K562 (cell line): ENCODE results near the gene AP4S1. TPM values are rescaled to one million over a fixed set of nuclear protein-coding genes. Genes with fewer than 3 reads are reported as not detected.

Source experiments
- ATAC-seq: fragments of 200-7000 bp; cut with Tn5 transposase; 3 replicates; pipeline ENCODE4 v1.9.1; 2020; ENCODE audit warnings: moderate library complexity
- BruUV-seq: library from RNA; stranded (reverse); fragments of 400-500 nt; replicated peaks from 2 replicates; lab custom pipeline; 2021; lab: Mats Ljungman, UMichigan
- CTCF ChIA-PET: fragments of 300-600 bp; formaldehyde crosslinking; extraction: SDS; loops from one replicate; lab custom pipeline; 2021; ENCODE audit warnings: low intra/inter-chr PET ratio; lab: Yijun Ruan, JAX
- POLR2A ChIA-PET: fragments of 300-600, 350-650 bp; sonication (Branson Sonifier 250); formaldehyde crosslinking; extraction: SDS; loops from one replicate; lab custom pipeline; 2021; ENCODE audit warnings: antibody characterized with exemption, inconsistent platforms; lab: Yijun Ruan, JAX
- DNase-seq, 4 experiments: peaks; one replicate each; pipeline versions ENCODE4 v3.0.0 to v3.0.0-alpha.2; 2011 to 2018; ENCODE audit warnings: low spot score in 3 of 4, mixed read lengths in 3 of 4; ENCODE audit errors: extremely low read depth in 1 of 4
- FAIRE-seq: peaks from 2 replicates; lab custom pipeline; 2011; peaks lifted over from hg19 to GRCh38; lab: Jason Lieb, UNC
- H2AFZ ChIP-seq: 2 replicates; pipeline ENCODE4 v1.6.0; 2011; ENCODE audit warnings: low read depth, low read length, control low read depth, inconsistent platforms
- H3K27ac ChIP-seq: fragments of 200-600 bp; 3 replicates; pipeline ENCODE4 v1.8.0; 2011; ENCODE audit warnings: low read depth, mild to moderate bottlenecking, control low read depth, inconsistent platforms, low read length, moderate library complexity, mixed read lengths; ENCODE audit errors: extremely low read depth
- H3K27me3 ChIP-seq, 2 experiments: fragments of 300-600 bp in 1 of 2; 2 replicates in 1 of 2; 3 replicates in 1 of 2; pipeline versions ENCODE4 v1.6.0 to v1.8.0; 2011; ENCODE audit warnings: inconsistent platforms in 2 of 2, low read length in 2 of 2, mild to moderate bottlenecking in 1 of 2, mixed read lengths in 1 of 2, moderate library complexity in 1 of 2; ENCODE audit not compliant: control insufficient read depth in 2 of 2, insufficient read depth in 2 of 2
- H3K36me3 ChIP-seq: fragments of 300-600 bp; 3 replicates; pipeline ENCODE4 v1.8.0; 2011; ENCODE audit warnings: mild to moderate bottlenecking, low read length, inconsistent platforms; ENCODE audit not compliant: control insufficient read depth, insufficient read depth
- H3K4me1 ChIP-seq, 2 experiments: fragments of 200-600 bp in 1 of 2; replicated peaks in 1 of 2; 2 replicates in 1 of 2; 3 replicates in 1 of 2; pipeline versions ENCODE4 v1.5.1 to v1.8.0; 2011; ENCODE audit warnings: inconsistent platforms in 2 of 2, low read length in 2 of 2, mild to moderate bottlenecking in 1 of 2, mixed read lengths in 1 of 2, moderate library complexity in 1 of 2; ENCODE audit not compliant: control insufficient read depth in 2 of 2, insufficient read depth in 2 of 2
- H3K4me2 ChIP-seq: 2 replicates; pipeline ENCODE4 v1.6.1; 2011; ENCODE audit warnings: low read length, control low read depth, inconsistent platforms, mixed read lengths; ENCODE audit not compliant: insufficient read depth
- H3K4me3 ChIP-seq: fragments of 200-600 bp; sonication (generic), shearing (Covaris generic); 2 replicates; pipeline ENCODE4 v1.5.1; 2016; ENCODE audit warnings: control low read depth, inconsistent platforms
- H3K79me2 ChIP-seq: fragments of 200-600 bp; 3 replicates; pipeline ENCODE4 v1.8.0; 2011; ENCODE audit warnings: low read length, inconsistent platforms; ENCODE audit not compliant: control insufficient read depth, insufficient read depth
- H3K9ac ChIP-seq, 2 experiments: 2 replicates each; pipeline versions ENCODE4 v1.6.0 to v1.6.1; 2011; ENCODE audit warnings: low read depth in 2 of 2, low read length in 2 of 2, control low read depth in 1 of 2, inconsistent platforms in 1 of 2, mild to moderate bottlenecking in 1 of 2, mixed read lengths in 1 of 2; ENCODE audit not compliant: insufficient read depth in 1 of 2
- H3K9me1 ChIP-seq: one replicate; pipeline ENCODE4 v1.6.0; 2011; ENCODE audit warnings: inconsistent platforms, mild to moderate bottlenecking, low read length, moderate library complexity; ENCODE audit not compliant: control insufficient read depth, insufficient read depth
- H3K9me3 ChIP-seq: replicated peaks from 2 replicates; pipeline ENCODE4 v1.5.1; 2011; ENCODE audit warnings: low read depth, low read length, inconsistent platforms; ENCODE audit not compliant: control insufficient read depth, insufficient read depth
- H4K20me1 ChIP-seq: replicated peaks from 2 replicates; pipeline ENCODE4 v1.6.1; 2011; ENCODE audit warnings: low read length, inconsistent platforms, mixed read lengths; ENCODE audit not compliant: control insufficient read depth, insufficient read depth
- ARHGAP35 ChIP-seq: fragments of 450-650 bp; IDR thresholded peaks from 2 replicates; pipeline ENCODE4 v1.6.1; 2018; ENCODE audit not compliant: partially characterized antibody
- E2F3 ChIP-seq: fragments of 250-450 bp; sonication (Bioruptor Pico); IDR thresholded peaks from 2 replicates; pipeline ENCODE4 v1.4.0; 2020; ENCODE audit warnings: mild to moderate bottlenecking
- JUN ChIP-seq, 2 experiments: sonication (generic) in 1 of 2; formaldehyde crosslinking in 1 of 2; IDR thresholded peaks; 2 replicates each; pipeline versions ENCODE4 v1.6.1 to v1.8.0; 2012 to 2022; ENCODE audit warnings: borderline replicate concordance in 2 of 2, mild to moderate bottlenecking in 2 of 2, improper control_type of control experiment in 1 of 2, low read depth in 1 of 2, low read length in 1 of 2, missing genetic modification reagents in 1 of 2
- KDM1A ChIP-seq, 2 experiments: fragments of 450-650 bp; IDR thresholded peaks; 2 replicates each; pipeline ENCODE4 v1.6.1; 2016; ENCODE audit warnings: mild to moderate bottlenecking in 2 of 2
- MBD2 ChIP-seq: sonication (generic); IDR thresholded peaks from 2 replicates; pipeline ENCODE4 v1.6.1; 2016; ENCODE audit warnings: low read depth, borderline replicate concordance
- SMARCE1 ChIP-seq: fragments of 450-650 bp; IDR thresholded peaks from 2 replicates; pipeline ENCODE4 v1.7.1; 2016; ENCODE audit warnings: mild to moderate bottlenecking
- ZNF146 ChIP-seq: IDR thresholded peaks from one replicate; pipeline ENCODE4 v1.6.1; 2018; ENCODE audit warnings: missing compliant biosample characterization; ENCODE audit not compliant: unreplicated experiment
- ZNF444 ChIP-seq: fragments of 250-450 bp; sonication (Bioruptor Pico); IDR thresholded peaks from 2 replicates; pipeline ENCODE4 v1.4.0; 2020; ENCODE audit warnings: mild to moderate bottlenecking, moderate library complexity
- WGBS: fragments of 100-300 bp; shearing (Covaris generic); methylation state at CpG from one replicate; pipeline ENCODE4 v1.1.6; 2016; ENCODE audit warnings: low coverage, mixed read lengths; ENCODE audit not compliant: insufficient coverage; ENCODE audit errors: missing lambda C conversion rate; 5-methylcytosine and 5-hydroxymethylcytosine counted together
- in situ Hi-C: fragments of 300-500 bp; cut with MboI; formaldehyde crosslinking; loops from 4 replicates; pipeline ENCODE4 v1.15.0; 2018; ENCODE audit warnings: inconsistent platforms, mixed read lengths
- intact Hi-C: fragments of 100-400 bp; cut with micrococcal nuclease; formaldehyde crosslinking; loops from 2 replicates; pipeline ENCODE4 v1.14.2; 2022
- polyA plus RNA-seq, 8 experiments: library from polyadenylated mRNA; depleted of rRNA in 4 of 8; stranded (reverse) in 5 of 8; unstranded in 3 of 8; fragments of >200 nt; fragmentation: Nextera tagmentation in 2 of 8; fragmentation: Illumina TruSeq in 1 of 8; extraction: Ambion mirVana in 2 of 8; extraction: Trizol in 1 of 8; gene quantifications; 2 replicates each; pipeline versions ENCODE4 v1.2.1 to v1.2.3, GENCODE V29; 2011 to 2014; ENCODE audit warnings: inconsistent platforms in 1 of 8, missing spikeins in 1 of 8
- total RNA-seq, 7 experiments: library from RNA; depleted of rRNA in 6 of 7; stranded (reverse); fragments of >200 nt in 6 of 7; fragmentation: Illumina TruSeq in 2 of 7; extraction: Trizol in 2 of 7; gene quantifications; 2 replicates each; pipeline versions ENCODE4 v1.2.1 to v1.2.3, GENCODE V29; 2011 to 2021; ENCODE audit warnings: low replicate concordance in 1 of 7
- TF ChIP-seq, protein P1 (sequence below): fragments of 450-650 bp; formaldehyde crosslinking; conservative IDR thresholded peaks from 2 replicates; pipeline ENCODE4 v1.4.0; 2022; ENCODE audit warnings: mild to moderate bottlenecking, missing genetic modification characterization
- TF ChIP-seq, protein P2 (sequence below): fragments of 250-450 bp; sonication (Bioruptor Pico); IDR thresholded peaks from 2 replicates; pipeline ENCODE4 v1.8.0; 2022; ENCODE audit warnings: moderate library complexity, mild to moderate bottlenecking, inconsistent platforms
- TF ChIP-seq, protein P3 (sequence below): fragments of 250-450 bp; sonication (Bioruptor Pico); IDR thresholded peaks from 2 replicates; pipeline ENCODE4 v1.9.0; 2021; ENCODE audit warnings: mild to moderate bottlenecking, inconsistent platforms
- TF ChIP-seq, protein P4 (sequence below): IDR thresholded peaks from 3 replicates; pipeline ENCODE4 v1.6.1; 2011; ENCODE audit warnings: borderline replicate concordance, mild to moderate bottlenecking; ENCODE audit not compliant: insufficient read length, insufficient read depth

The AP4S1 gene
- total and polyA plus RNA-seq, 9 of the 15 experiments (the other 6 are each of a cell fraction or from before 2014, with no cell fraction given), result 3.7 to 7.8 (median 5.9) TPM

DNA sequence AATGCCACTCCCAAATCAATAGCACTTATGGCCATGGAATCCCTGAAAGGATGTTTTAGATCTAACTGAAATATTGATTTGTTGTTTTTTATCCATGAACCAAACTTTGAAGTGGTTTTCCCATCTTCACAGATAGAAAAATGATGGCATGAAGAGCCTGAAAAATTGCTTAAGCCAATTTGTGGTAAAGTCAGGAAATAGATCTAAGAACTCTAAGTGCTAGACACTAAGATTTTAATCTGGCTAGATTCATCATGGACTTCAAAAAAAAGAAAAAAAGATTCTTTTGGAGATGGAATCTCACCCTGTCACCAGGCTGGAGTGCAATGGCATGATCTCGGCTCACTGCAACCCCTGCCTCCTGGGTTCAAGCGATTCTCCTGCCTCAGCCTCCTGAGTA, 45.7 kb downstream of the AP4S1 start (continued):
- TF ChIP-seq, protein P1, sequence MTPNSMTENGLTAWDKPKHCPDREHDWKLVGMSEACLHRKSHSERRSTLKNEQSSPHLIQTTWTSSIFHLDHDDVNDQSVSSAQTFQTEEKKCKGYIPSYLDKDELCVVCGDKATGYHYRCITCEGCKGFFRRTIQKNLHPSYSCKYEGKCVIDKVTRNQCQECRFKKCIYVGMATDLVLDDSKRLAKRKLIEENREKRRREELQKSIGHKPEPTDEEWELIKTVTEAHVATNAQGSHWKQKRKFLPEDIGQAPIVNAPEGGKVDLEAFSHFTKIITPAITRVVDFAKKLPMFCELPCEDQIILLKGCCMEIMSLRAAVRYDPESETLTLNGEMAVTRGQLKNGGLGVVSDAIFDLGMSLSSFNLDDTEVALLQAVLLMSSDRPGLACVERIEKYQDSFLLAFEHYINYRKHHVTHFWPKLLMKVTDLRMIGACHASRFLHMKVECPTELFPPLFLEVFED, result no peak

DNA sequence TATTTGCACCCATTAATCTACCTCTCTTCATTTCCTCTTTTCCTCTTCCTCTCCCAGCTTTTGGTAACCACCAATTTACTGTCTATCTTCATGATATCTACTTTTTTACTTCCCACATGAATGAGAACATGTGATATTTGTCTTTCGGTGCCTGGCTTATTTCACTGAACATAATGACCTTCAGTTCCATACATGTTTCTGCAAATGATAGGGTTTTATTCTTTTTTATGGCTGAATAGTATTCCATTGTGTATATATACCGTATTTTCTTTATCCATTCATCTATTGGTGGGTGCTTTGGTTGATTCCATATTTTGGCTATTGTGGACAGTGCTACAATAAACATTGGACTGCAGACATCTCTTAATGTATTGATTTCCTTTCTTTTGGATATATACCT, 49.7 kb downstream of the AP4S1 start:
- 62% methylated on average over 2 of the region's 2 CpGs for WGBS
- no peaks in the 10 kb centered on the region for H3K79me2 ChIP-seq
- H3K27ac ChIP-seq, result no peak overlapping the region
- DNase-seq (no peak), ATAC-seq (no peak)
- H3K9ac ChIP-seq, result no peak overlapping the region
- POLR2A ChIA-PET, result interaction anchor here (1.5 kb wide), 1 partner anchor 10 kb away, joined by 3 read pairs; no protein-coding TSS in a partner anchor
- intact Hi-C loops (no loop called here), in situ Hi-C loops (no loop called here)
- H4K20me1 ChIP-seq, result no peaks in the 10 kb centered on the region
- peaks cover 0 to 4% of the 10 kb centered on the region in 2 experiments; a peak in 2 of 5 replicates for H3K4me1 ChIP-seq
- no peaks in the 10 kb centered on the region for H3K9me1 ChIP-seq
- TF ChIP-seq JUN (IDR thresholded peaks at IDR 0.05; ENCODE audit: borderline replicate concordance, low read depth, low read length), result no peak
- TF ChIP-seq JUN (CRISPR knock-in tag; IDR thresholded peaks at IDR 0.05; ENCODE audit: borderline replicate concordance), result no peak
- TF ChIP-seq E2F3 (CRISPR knock-in tag), result no peak
- TF ChIP-seq MBD2, result no peak
- TF ChIP-seq, protein P2, sequence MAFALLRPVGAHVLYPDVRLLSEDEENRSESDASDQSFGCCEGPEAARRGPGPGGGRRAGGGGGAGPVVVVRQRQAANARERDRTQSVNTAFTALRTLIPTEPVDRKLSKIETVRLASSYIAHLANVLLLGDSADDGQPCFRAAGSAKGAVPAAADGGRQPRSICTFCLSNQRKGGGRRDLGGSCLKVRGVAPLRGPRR (CRISPR knock-in tag), result no peak
- TF ChIP-seq, protein P3, sequence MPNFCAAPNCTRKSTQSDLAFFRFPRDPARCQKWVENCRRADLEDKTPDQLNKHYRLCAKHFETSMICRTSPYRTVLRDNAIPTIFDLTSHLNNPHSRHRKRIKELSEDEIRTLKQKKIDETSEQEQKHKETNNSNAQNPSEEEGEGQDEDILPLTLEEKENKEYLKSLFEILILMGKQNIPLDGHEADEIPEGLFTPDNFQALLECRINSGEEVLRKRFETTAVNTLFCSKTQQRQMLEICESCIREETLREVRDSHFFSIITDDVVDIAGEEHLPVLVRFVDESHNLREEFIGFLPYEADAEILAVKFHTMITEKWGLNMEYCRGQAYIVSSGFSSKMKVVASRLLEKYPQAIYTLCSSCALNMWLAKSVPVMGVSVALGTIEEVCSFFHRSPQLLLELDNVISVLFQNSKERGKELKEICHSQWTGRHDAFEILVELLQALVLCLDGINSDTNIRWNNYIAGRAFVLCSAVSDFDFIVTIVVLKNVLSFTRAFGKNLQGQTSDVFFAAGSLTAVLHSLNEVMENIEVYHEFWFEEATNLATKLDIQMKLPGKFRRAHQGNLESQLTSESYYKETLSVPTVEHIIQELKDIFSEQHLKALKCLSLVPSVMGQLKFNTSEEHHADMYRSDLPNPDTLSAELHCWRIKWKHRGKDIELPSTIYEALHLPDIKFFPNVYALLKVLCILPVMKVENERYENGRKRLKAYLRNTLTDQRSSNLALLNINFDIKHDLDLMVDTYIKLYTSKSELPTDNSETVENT (CRISPR knock-in tag), result no peak
- TF ChIP-seq ZNF444 (CRISPR knock-in tag), result no peak
- TF ChIP-seq ZNF146 (CRISPR knock-in tag), result peak; percentile 72
- 0 out of 4 replicates have a peak, but pooled peaks of 1 of the 2 experiments have one; percentile 10 for TF ChIP-seq KDM1A (IDR thresholded peaks at IDR 0.05)
- no peak for TF ChIP-seq ARHGAP35
- TF ChIP-seq, protein P4, sequence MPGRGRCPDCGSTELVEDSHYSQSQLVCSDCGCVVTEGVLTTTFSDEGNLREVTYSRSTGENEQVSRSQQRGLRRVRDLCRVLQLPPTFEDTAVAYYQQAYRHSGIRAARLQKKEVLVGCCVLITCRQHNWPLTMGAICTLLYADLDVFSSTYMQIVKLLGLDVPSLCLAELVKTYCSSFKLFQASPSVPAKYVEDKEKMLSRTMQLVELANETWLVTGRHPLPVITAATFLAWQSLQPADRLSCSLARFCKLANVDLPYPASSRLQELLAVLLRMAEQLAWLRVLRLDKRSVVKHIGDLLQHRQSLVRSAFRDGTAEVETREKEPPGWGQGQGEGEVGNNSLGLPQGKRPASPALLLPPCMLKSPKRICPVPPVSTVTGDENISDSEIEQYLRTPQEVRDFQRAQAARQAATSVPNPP, result no peak
- TF ChIP-seq SMARCE1, result no peak
- TF ChIP-seq, all 486 proteins: peak for 2
- Histone ChIP-seq H3K4me2 (no peak overlapping the region), H3K9me3 (no peaks in the 10 kb centered on the region), H3K36me3 (no peaks in the 10 kb centered on the region; the same call in 2 of the 3 replicates), H3K4me3 (no peak overlapping the region), H2AFZ (no peak overlapping the region), H3K27me3 (no peaks in the 10 kb centered on the region)
- no peak for FAIRE-seq
- BruUV-seq, result no TSS peak
- CTCF ChIA-PET, result no interaction called here
